ENCODE measurements around the gene N4BP3. TPM values are rescaled to one million over a fixed set of nuclear protein-coding genes. Genes with fewer than 3 reads are reported as not detected.
A peak's percentile ranks its signal among the peaks of the same experiment; 100 is the strongest.
"Not testable (repeated sequence)": the region's sequence is repeated elsewhere in the genome, so short reads cannot be mapped to it uniquely, and the experiment has no call there.

The N4BP3 gene
- total and polyA plus RNA-seq, 3 experiments from 2014 or later = 1.7 to 5.3 (median 5.2) TPM

DNA sequence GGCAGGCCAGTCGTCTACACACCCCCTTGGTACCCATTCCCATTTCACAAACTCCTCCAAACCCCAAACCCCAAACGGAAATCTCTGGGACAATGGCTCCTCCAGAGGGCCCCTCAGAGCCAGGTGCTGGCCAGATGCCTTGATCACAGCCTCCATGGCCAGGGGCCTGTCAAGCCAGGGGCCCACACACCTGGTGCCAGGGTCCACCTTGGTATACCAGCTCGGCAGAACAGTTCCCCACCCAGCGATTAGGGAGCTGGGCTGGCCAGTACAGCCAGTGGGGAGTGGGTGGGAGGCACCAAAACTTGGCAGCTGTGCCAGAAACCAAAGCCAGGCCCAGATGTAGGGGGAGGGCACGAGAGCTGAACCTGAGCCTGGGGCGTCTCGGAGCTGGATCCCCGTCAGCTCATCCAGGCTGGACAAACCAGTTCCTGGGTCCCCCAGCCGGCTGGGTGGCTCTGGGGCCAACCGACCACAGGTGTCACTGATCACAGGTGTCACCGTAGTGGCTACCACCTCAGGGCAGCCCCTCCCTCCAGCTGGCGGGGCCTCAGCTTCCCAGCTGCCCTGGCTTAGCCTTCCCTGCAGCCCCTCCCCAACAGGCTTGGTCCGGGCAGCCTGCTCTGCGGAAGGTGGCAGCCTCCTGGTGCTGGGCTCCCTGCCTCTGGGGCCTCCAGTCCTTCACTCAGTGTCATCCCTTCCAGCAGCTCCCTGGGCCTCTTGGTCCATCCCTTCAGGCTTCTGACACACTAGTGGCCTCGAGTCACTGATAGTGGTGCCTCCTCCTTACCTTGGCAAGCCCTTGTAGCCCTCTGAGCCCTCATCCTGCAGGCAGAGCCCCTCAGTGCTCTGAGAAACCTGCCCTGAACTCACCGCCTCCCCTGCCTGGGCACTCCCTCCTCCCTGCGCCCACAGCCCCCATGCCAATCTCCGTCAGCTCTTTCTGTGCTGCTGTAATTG is 10.9 kb downstream of the N4BP3 start:
- no peaks in the 10 kb centered on the region for H3K36me3 ChIP-seq (ENCODE audit: insufficient read depth, low read length)
- H3K27ac ChIP-seq (ENCODE audit: low read depth, low read length) = no peak overlapping the region
- ChIA-PET POLR2A (no interaction called here), CTCF (interaction anchor here (0.7 to 4.4 kb wide), 7 partner anchors 10 to 47 kb away, joined by 3 to 46 read pairs (median 3); no protein-coding TSS in a partner anchor)
- Mint-ChIP-seq H3K9me3 (no peaks in the 10 kb centered on the region), H3K4me3 (peak overlapping the region in 1 of 7 donors; percentile 12), H3K27me3 (no peaks in the 10 kb centered on the region), H3K4me1 (peaks cover 4 to 19% (median 5%) of the 10 kb centered on the region in 3 donors), H3K36me3 (peaks cover 0 to 3% (median 0%) of the 10 kb centered on the region in 3 donors), H3K27ac (peak overlapping the region in 1 of 8 donors; percentile 17)
- H3K4me3 ChIP-seq (ENCODE audit: low read length) = no peak overlapping the region
- DNase-seq = peak in 1 of 5 donors; percentile 23
- H3K4me1 ChIP-seq (ENCODE audit: insufficient read depth, low read length) = peaks cover 19% of the 10 kb centered on the region
- no peaks in the 10 kb centered on the region for H3K27me3 ChIP-seq (ENCODE audit: insufficient read depth, low read length, poor library complexity, severe bottlenecking)
- no peaks in the 10 kb centered on the region for H3K9me3 ChIP-seq (ENCODE audit: low read length)

- H3K27me3 Mint-ChIP-seq = peaks cover 0 to 2% of the 10 kb centered on the region in 2 donors
- H3K4me1 Mint-ChIP-seq = peaks cover 4 to 20% (median 4%) of the 10 kb centered on the region in 3 donors
- H3K27me3 ChIP-seq (ENCODE audit: insufficient read depth, low read length, poor library complexity, severe bottlenecking) = no peaks in the 10 kb centered on the region
- no peak overlapping the region for H3K4me3 ChIP-seq (ENCODE audit: low read length)
- CTCF ChIA-PET = interaction anchor here (1.2 kb wide), 1 partner anchor 10 kb away, joined by 3 read pairs; no protein-coding TSS in a partner anchor
- H3K4me1 ChIP-seq (ENCODE audit: insufficient read depth, low read length) = peaks cover 18% of the 10 kb centered on the region
- H3K4me3 Mint-ChIP-seq = peak overlapping the region in 1 of 7 donors; percentile 48
- POLR2A ChIA-PET = no interaction called here
- H3K27ac Mint-ChIP-seq = no peak overlapping the region
- no peaks in the 10 kb centered on the region for H3K9me3 Mint-ChIP-seq
- peak in 1 of 5 donors; percentile 11 for DNase-seq
- H3K36me3 Mint-ChIP-seq = peaks cover 0 to 3% (median 0%) of the 10 kb centered on the region in 3 donors
- no peaks in the 10 kb centered on the region for H3K36me3 ChIP-seq (ENCODE audit: insufficient read depth, low read length)
- no peaks in the 10 kb centered on the region for H3K9me3 ChIP-seq (ENCODE audit: low read length)
- H3K27ac ChIP-seq (ENCODE audit: low read depth, low read length) = no peak overlapping the region
Measured at GRCh38 chr5:178125253-178125906, 12.0 kb downstream of the N4BP3 start.

GRCh38 chr5:178126556-178126955 is 13.2 kb downstream of the N4BP3 start:
- POLR2A ChIA-PET = no interaction called here
- H3K27me3 Mint-ChIP-seq = peaks cover 0 to 2% of the 10 kb centered on the region in 2 donors
- Histone ChIP-seq H3K4me1 (ENCODE audit: insufficient read depth, low read length) (peaks cover 10% of the 10 kb centered on the region), H3K4me3 (ENCODE audit: low read length) (no peak overlapping the region), H3K27me3 (ENCODE audit: insufficient read depth, low read length, poor library complexity, severe bottlenecking) (no peaks in the 10 kb centered on the region), H3K9me3 (ENCODE audit: low read length) (no peaks in the 10 kb centered on the region), H3K27ac (ENCODE audit: low read depth, low read length) (peak overlapping the region; percentile 59), H3K36me3 (ENCODE audit: insufficient read depth, low read length) (no peaks in the 10 kb centered on the region)
- H3K9me3 Mint-ChIP-seq = no peaks in the 10 kb centered on the region
- H3K4me1 Mint-ChIP-seq = peaks cover 4 to 15% (median 5%) of the 10 kb centered on the region in 3 donors
- CTCF ChIA-PET = no interaction called here
- no peak overlapping the region for H3K4me3 Mint-ChIP-seq
- peaks cover 0 to 1% (median under 1%) of the 10 kb centered on the region in 3 donors for H3K36me3 Mint-ChIP-seq
- H3K27ac Mint-ChIP-seq = peak overlapping the region in 1 of 8 donors; percentile 36
- DNase-seq = no peak

DNA sequence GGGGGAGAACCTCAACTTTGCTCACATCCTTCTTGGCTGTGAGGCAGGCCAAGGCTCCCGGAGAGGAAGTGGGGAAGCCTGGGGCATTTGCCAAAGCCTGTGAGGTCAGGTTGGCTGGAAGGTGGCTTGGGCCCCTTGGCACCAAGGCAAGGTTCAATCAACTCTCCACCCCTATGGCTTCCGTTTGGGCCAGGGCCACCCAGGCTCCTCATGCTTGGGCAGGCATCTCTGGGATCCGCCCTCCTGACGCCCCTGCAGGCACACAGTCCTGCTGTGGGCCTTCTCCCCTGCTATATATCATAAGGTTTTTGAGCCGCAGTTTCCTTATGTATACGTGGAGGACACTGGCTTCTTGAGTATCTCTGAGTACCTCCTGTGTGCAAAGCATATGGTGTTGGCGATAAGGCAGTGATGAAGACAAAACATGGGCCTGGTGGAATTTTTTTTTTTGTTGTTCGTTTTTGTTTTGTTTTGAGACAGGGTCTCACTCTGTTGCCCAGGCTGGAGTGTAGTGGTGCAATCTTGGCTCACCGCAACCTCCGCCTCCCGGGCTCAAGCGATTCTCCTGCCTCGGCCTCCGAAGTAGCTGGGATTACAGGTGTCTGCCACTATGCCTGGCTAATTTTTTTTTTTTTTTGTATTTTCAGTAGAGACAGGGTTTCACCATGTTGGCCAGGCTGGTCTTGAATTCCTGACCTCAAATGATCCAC is 14.1 kb downstream of the N4BP3 start:
- H3K4me1 ChIP-seq (ENCODE audit: insufficient read depth, low read length); H3K36me3 ChIP-seq (ENCODE audit: insufficient read depth, low read length); H3K27me3 ChIP-seq (ENCODE audit: insufficient read depth, low read length, poor library complexity, severe bottlenecking); H3K4me3 ChIP-seq (ENCODE audit: low read length); H3K9me3 ChIP-seq (ENCODE audit: low read length); H3K36me3 Mint-ChIP-seq; H3K9me3 Mint-ChIP-seq; H3K27me3 Mint-ChIP-seq: not testable (repeated sequence)
- ChIA-PET POLR2A (interaction anchor here (0.6 kb wide), 1 partner anchor 35 kb away, joined by 4 read pairs; no protein-coding TSS in a partner anchor), CTCF (interaction anchor here (1.4 kb wide), 1 partner anchor 51 kb away, joined by 3 read pairs; no protein-coding TSS in a partner anchor)
- peaks cover 10 to 20% (median 13%) of the 10 kb centered on the region in 3 donors for H3K4me1 Mint-ChIP-seq
- H3K4me3 Mint-ChIP-seq = peak overlapping the region in 3 of 7 donors; percentile 45 to 71 (median 67)
- peak overlapping the region; percentile 59 for H3K27ac ChIP-seq (ENCODE audit: low read depth, low read length)
- H3K27ac Mint-ChIP-seq = peak overlapping the region in 1 of 8 donors; percentile 30
- DNase-seq = peak in 1 of 5 donors; percentile 17

DNA sequence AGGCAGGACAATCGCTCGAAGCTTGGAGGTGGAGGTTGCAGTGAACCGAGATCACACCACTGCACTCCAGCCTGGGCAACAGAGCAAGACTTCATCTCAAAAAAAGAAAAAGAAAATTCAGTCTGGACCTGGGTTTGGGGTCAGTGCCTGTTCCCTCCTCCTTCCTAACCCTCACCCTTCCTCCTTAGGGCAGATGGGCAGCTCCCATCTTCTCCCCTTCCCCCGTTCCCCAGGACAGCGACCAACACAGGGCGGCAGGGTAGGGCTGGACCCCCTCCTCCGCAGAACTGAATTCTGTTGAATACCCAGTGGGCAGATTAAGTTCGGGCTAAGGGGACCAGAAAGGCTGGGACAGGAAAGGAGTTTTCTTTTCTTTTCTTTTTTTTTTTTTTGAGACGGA is 16.0 kb downstream of the N4BP3 start:
- Mint-ChIP-seq H3K36me3 (peaks cover 0 to 7% (median 3%) of the 10 kb centered on the region in 3 donors), H3K9me3 (no peaks in the 10 kb centered on the region), H3K4me1 (peaks cover 17 to 25% (median 21%) of the 10 kb centered on the region in 3 donors), H3K27ac (no peak overlapping the region), H3K4me3 (peak overlapping the region in 3 of 7 donors; percentile 26 to 34 (median 28)), H3K27me3 (peaks cover 0 to 2% of the 10 kb centered on the region in 2 donors)
- H3K27me3 ChIP-seq (ENCODE audit: insufficient read depth, low read length, poor library complexity, severe bottlenecking) = no peaks in the 10 kb centered on the region
- no peaks in the 10 kb centered on the region for H3K9me3 ChIP-seq (ENCODE audit: low read length)
- H3K36me3 ChIP-seq (ENCODE audit: insufficient read depth, low read length) = no peaks in the 10 kb centered on the region
- no peak overlapping the region for H3K4me3 ChIP-seq (ENCODE audit: low read length)
- ChIA-PET CTCF (interaction anchor here (0.9 to 2.0 kb wide), 2 partner anchors 9 to 53 kb away, joined by 3 to 13 read pairs; no protein-coding TSS in a partner anchor), POLR2A (no interaction called here)
- peaks cover 7% of the 10 kb centered on the region for H3K4me1 ChIP-seq (ENCODE audit: insufficient read depth, low read length)
- peak in 1 of 5 donors; percentile 28 for DNase-seq
- no peak overlapping the region for H3K27ac ChIP-seq (ENCODE audit: low read depth, low read length)

GRCh38 chr5:178130234-178130575 is 16.9 kb downstream of the N4BP3 start:
- not testable (repeated sequence) for H3K27me3 ChIP-seq (ENCODE audit: insufficient read depth, low read length, poor library complexity, severe bottlenecking); H3K36me3 ChIP-seq (ENCODE audit: insufficient read depth, low read length); H3K9me3 Mint-ChIP-seq; H3K27me3 Mint-ChIP-seq; H3K4me1 ChIP-seq (ENCODE audit: insufficient read depth, low read length); DNase-seq; H3K9me3 ChIP-seq (ENCODE audit: low read length)
- H3K4me3 Mint-ChIP-seq = peak overlapping the region; percentile 58 to 87 (median 69)
- peak overlapping the region; percentile 80 for H3K27ac ChIP-seq (ENCODE audit: low read depth, low read length)
- POLR2A ChIA-PET = interaction anchor here (1.2 to 1.8 kb wide), 2 partner anchors 9 to 24 kb away, joined by 4 to 6 read pairs; partner anchors contain the start of gene NHP2
- H3K4me1 Mint-ChIP-seq = peaks cover 17 to 27% (median 26%) of the 10 kb centered on the region in 3 donors
- CTCF ChIA-PET = interaction anchor here (0.9 to 2.0 kb wide), 2 partner anchors 10 to 54 kb away, joined by 3 to 13 read pairs; no protein-coding TSS in a partner anchor
- peak overlapping the region; percentile 66 for H3K4me3 ChIP-seq (ENCODE audit: low read length)
- H3K27ac Mint-ChIP-seq = peak overlapping the region in 3 of 8 donors; percentile 12 to 30 (median 19)
- H3K36me3 Mint-ChIP-seq = peaks cover 0 to 11% (median 3%) of the 10 kb centered on the region in 3 donors

Data from CD8-positive, alpha-beta memory T cell (primary cell).